HG03025 (cell line): ENCODE data around the gene C1orf167.
"Not testable (repeated sequence)": the region's sequence is repeated elsewhere in the genome, so short reads cannot be mapped to it uniquely, and the experiment has no call there.

ENCODE experiments used
- ATAC-seq: cut with Tn5 transposase; IDR thresholded peaks from one replicate; pipeline ENCODE4 v1.9.1; 2021; ENCODE audit warnings: mild to moderate bottlenecking, moderate library complexity; ENCODE audit not compliant: unreplicated experiment, low FRiP score

Gene C1orf167

GRCh38 chr1:11799896-11800295 lies 37.9 kb downstream of the C1orf167 start:
- ATAC-seq, result no peak

GRCh38 chr1:11800391-11800755 lies 38.4 kb downstream of the C1orf167 start:
- no peak for ATAC-seq

DNA sequence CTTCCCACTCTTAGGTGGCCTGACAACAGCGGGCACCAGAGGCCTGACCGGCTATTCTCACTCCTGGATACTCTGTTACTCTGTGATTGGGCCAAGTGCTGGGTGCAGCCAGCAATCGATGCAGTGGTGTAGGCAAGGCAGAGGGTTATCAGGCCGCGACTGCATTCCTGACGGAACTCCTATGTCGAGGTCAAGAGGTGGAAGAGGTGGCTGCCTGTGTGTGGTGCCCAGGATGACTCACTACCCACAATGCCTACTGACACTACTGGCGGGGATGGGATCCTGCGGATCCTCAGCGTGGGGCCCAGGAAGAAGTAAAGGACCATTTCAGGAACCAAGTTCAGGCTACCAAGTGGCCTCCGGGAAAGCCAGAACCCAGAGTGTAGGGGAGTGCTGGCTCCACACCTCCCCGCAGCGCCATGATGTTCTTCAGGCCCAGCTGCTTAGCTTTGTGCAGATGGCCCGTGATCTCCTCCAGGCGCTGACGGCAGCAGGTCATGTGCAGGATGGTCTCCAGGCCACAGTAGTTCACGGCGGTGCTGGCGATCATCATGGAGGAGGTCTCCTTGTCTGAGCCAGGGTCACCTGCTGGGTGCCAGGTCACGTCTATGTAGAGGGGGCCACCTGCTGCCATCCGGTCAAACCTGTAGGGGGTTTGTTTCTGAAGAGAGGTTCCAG lies 38.9 kb downstream of the C1orf167 start:
- ATAC-seq, result no peak

- ATAC-seq, result no peak
Observed at GRCh38 chr1:11802616-11802972, 40.6 kb downstream of the C1orf167 start.

GRCh38 chr1:11802973-11803885 lies 41.2 kb downstream of the C1orf167 start:
- no peak for ATAC-seq

GRCh38 chr1:11803924-11804665 lies 42.1 kb downstream of the C1orf167 start:
- ATAC-seq, result not testable (repeated sequence)

GRCh38 chr1:11804666-11805421 lies 42.9 kb downstream of the C1orf167 start:
- ATAC-seq, result no peak

GRCh38 chr1:11805422-11806306 lies 43.7 kb downstream of the C1orf167 start, which contains the start of the genes CLCN6 and MTHFR:
Gene CLCN6 (plus strand): TSS chr1:11806191. CDS start chr1:11806263, 72 bp downstream.
Gene MTHFR (minus strand): TSS chr1:11805964. CDS start chr1:11803116, 2,848 bp downstream.
- peak; percentile 84 for ATAC-seq

- ATAC-seq, result peak; percentile 39
Observed at GRCh38 chr1:11806307-11806936, 44.4 kb downstream of the C1orf167 start.

- no peak for ATAC-seq
Observed at GRCh38 chr1:11807133-11807532, 45.1 kb downstream of the C1orf167 start.

DNA sequence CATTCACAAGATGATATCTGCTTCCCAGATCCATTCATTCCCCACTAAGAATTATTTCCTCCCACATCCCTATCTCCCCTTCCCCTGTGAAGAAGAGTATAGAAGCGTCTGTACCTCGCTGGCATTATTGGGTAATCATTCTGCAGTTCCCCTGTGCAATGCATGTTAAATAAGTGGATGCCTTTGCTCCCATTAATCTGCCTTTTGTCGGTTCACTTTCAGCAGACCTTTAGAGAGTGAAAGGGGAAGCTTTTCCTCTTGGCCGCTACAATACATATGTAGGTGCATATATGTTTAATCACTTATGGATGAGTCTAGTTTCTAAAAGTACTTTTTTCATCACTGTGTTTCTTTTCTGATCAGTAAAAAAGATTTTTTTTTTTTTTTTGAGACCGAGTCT lies 51.0 kb downstream of the C1orf167 start:
- no peak for ATAC-seq

DNA sequence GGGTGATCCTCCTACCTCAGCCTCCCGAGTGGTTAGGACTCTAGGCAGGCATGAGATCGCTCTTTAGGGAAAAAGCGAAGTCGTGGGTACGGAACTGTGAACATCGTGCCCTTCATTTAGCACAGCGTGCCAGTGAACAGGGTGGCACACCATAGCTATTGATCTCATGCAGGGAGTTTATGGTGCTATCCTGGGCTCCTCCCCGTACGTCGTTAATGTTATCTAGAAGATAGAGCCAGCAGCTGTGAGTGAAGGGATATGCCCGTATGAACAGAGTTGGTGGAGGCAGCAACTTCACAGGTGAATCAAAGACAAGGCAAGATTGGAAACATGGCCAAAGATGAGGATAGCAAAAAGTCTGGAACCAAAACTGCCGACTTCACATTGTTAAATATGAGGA lies 55.2 kb downstream of the C1orf167 start:
- ATAC-seq, result no peak

GRCh38 chr1:11822091-11822490 lies 60.1 kb downstream of the C1orf167 start:
- no peak for ATAC-seq

DNA sequence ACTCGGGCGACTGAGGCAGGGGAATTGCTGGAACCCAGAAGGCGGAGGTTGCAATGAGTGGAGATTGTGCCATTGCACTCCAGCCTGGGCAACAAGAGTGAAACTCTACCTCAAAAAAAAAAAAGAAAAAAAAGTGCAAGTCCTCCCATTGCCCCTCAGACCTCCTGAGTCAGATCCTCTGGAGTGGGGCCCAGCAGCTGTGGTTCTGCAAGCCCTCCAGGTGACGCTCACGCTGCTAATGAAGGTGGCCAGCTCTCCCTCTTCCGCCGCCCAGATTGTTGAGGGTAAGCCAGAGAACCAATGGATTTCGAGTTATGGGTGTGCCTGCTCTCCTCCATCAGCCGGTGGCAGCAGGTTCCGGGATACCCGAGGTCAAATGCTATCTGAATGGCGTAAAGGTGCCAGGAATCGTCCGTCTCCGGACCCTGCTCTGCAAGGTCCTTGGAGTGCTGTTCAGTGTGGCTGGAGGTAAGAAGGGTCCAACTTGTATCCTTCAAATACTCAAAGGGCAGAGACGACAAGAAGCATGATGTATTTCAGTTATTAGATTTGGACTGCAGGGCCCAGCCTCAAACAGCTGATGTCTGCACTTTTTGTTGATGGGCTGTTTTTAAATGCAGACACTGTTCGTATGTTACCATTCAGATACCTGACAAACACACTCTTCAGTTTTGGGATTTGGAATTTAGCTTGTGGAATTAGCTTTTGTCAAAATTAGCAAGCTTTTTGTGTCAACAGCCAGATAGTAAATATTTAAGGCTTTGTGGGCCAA lies 61.6 kb downstream of the C1orf167 start:
- ATAC-seq, result no peak

DNA sequence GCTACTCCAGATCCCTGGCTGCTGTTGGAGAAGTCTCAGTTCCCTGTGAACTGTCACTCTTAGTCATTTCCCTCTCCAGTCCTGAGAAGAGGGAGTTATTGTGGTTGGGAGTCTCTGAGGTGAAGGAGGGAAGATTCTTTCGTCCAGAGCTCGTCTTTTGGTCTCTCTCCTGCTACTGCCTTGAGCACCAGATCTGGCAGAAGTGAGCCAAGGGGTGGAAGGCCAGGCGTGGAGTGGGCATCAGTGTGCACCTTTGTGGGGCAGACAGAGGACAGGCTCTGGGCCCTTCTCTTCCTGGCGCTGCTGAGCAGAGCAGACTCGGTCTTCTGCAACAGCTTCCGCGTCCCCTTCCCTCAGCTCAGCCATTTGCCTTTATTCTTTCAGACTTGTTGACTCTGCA lies 63.1 kb downstream of the C1orf167 start:
- no peak for ATAC-seq

DNA sequence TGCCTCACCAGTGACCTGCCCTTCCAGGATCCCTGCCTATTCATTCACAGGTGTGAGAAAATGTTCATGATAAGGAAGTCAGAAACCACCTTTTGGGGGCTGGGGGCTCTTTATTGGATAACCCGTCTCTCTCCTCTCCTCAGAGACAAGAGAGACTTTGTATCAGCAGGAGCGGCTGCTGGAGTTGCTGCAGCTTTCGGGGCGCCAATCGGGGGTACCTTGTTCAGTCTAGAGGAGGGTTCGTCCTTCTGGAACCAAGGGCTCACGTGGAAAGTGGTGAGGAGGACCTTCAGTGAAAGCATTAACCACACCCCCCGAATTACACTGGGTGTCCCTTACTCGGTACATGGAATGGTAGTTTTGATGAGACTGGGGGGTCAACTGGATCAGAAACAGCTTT lies 65.0 kb downstream of the C1orf167 start:
- ATAC-seq, result no peak

DNA sequence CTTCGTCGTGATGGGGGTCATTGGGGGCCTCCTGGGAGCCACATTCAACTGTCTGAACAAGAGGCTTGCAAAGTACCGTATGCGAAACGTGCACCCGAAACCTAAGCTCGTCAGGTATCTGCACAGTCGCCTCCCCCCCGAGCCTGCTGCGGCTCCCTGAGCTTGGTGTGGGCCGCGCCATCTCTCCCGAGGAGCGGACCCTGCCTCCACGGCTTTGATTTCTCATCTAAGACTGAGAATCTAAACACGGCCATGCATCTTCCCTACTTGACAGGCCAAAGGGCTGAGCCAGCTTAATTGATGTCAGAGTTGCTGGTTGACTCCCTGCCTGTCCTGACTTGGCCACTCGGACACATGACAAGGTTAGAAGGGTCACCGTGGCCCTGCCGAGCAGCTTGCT lies 66.5 kb downstream of the C1orf167 start:
- no peak for ATAC-seq
